OCI-LY7 (cell line): Measurements from ENCODE around the gene HSFX1.
"Not testable (repeated sequence)": the region's sequence is repeated elsewhere in the genome, so short reads cannot be mapped to it uniquely, and the experiment has no call there.

Experiments used
- CTCF ChIP-seq: fragments of 200-600 bp; sonication (generic); conservative IDR thresholded peaks from 2 replicates; pipeline ENCODE4 v1.5.1; 2014; ENCODE audit warnings: mild to moderate bottlenecking, antibody characterized with exemption, low read length, moderate library complexity, mixed read lengths
- EZH2phosphoT487 ChIP-seq: fragments of 200-600 bp; sonication (generic); IDR thresholded peaks from 2 replicates; pipeline ENCODE4 v1.6.1; 2018; ENCODE audit warnings: low read depth, borderline replicate concordance, mild to moderate bottlenecking, mixed run types, antibody characterized with exemption, low read length, moderate library complexity, mixed read lengths

DNA sequence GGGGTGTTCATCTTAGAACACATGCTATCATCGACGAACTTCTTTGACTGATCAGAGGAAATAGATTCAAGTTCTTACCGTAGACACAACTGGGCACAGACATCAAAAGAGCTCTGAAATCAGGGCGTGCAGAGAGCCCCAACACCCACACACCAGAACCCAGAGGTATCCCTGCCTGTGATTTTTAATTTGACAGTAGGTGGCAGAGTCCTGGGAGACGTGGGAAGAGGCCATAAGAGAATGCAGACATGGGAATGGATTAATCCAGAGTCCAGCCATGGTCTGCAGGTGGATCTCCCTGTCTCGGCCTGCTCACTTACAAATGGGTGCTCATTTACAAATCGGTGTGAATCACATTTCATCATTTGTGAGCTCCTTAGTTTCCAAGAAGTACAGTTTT, 4.1 kb downstream of the HSFX1 start:
- not testable (repeated sequence) for TF ChIP-seq CTCF, EZH2phosphoT487
